Hepatocyte (in vitro differentiated cells): ENCODE measurements around the gene DUSP23. TPM values are rescaled to one million over a fixed set of nuclear protein-coding genes. Genes with fewer than 3 reads are reported as not detected.

Experiments used
- DNase-seq: peaks from one replicate; pipeline ENCODE4 v3.0.0-alpha.2; 2016; ENCODE audit warnings: low spot score
- H2AFZ ChIP-seq: fragments of 200-600 bp; sonication (generic); 2 replicates; pipeline ENCODE4 v1.6.0; 2016; ENCODE audit warnings: antibody characterized with exemption, mild to moderate bottlenecking
- H3K27ac ChIP-seq: fragments of 200-600 bp; sonication (generic); 2 replicates; pipeline ENCODE4 v1.5.1; 2016; ENCODE audit warnings: mild to moderate bottlenecking
- H3K27me3 ChIP-seq: fragments of 200-600 bp; sonication (generic); 2 replicates; pipeline ENCODE4 v1.6.1; 2016
- H3K36me3 ChIP-seq: fragments of 200-600 bp; sonication (generic); replicated peaks from 2 replicates; pipeline ENCODE4 v1.5.1; 2016; ENCODE audit warnings: low read depth; ENCODE audit not compliant: insufficient read depth
- H3K4me1 ChIP-seq: fragments of 200-600 bp; sonication (generic); 2 replicates; pipeline ENCODE4 v1.5.1; 2016; ENCODE audit warnings: mild to moderate bottlenecking, moderate library complexity; ENCODE audit not compliant: insufficient read depth
- H3K4me2 ChIP-seq: fragments of 200-600 bp; sonication (generic); 2 replicates; pipeline ENCODE4 v1.6.0; 2016
- H3K4me3 ChIP-seq: fragments of 200-600 bp; sonication (generic); 2 replicates; pipeline ENCODE4 v1.5.1; 2016; ENCODE audit warnings: mild to moderate bottlenecking
- H3K79me2 ChIP-seq: fragments of 200-600 bp; sonication (generic); 2 replicates; pipeline ENCODE4 v1.6.0; 2017; ENCODE audit warnings: mild to moderate bottlenecking
- H3K9me2 ChIP-seq: fragments of 200-600 bp; sonication (generic); replicated peaks from 2 replicates; pipeline ENCODE4 v1.6.0; 2017; ENCODE audit warnings: mild to moderate bottlenecking; ENCODE audit not compliant: insufficient read depth
- H3K9me3 ChIP-seq: fragments of 200-600 bp; sonication (generic); 2 replicates; pipeline ENCODE4 v1.5.1; 2016; ENCODE audit warnings: low read depth, mild to moderate bottlenecking
- H4K20me1 ChIP-seq: fragments of 200-600 bp; sonication (generic); 2 replicates; pipeline ENCODE4 v1.6.0; 2016; ENCODE audit warnings: mild to moderate bottlenecking; ENCODE audit not compliant: insufficient read depth, poor library complexity, severe bottlenecking
- CTCF ChIP-seq: fragments of 200-600 bp; sonication (generic); IDR thresholded peaks from 2 replicates; pipeline ENCODE4 v1.5.1; 2016; ENCODE audit warnings: antibody characterized with exemption, mild to moderate bottlenecking; ENCODE audit not compliant: poor library complexity
- EZH2 ChIP-seq: fragments of 200-600 bp; sonication (generic); IDR thresholded peaks from 2 replicates; pipeline ENCODE4 v1.6.1; 2016; ENCODE audit warnings: antibody characterized with exemption, mild to moderate bottlenecking, borderline replicate concordance
- EZH2phosphoT487 ChIP-seq: fragments of 200-600 bp; sonication (generic); IDR thresholded peaks from one replicate; pipeline ENCODE4 v1.6.1; 2018; ENCODE audit warnings: antibody characterized with exemption, mild to moderate bottlenecking, low read depth, moderate library complexity; ENCODE audit not compliant: unreplicated experiment, severe bottlenecking
- WGBS: methylation state at CpG from one replicate; pipeline ENCODE4 v1.1.6; 2016; ENCODE audit warnings: low lambda C conversion rate; ENCODE audit errors: missing lambda C conversion rate; 5-methylcytosine and 5-hydroxymethylcytosine counted together
- polyA plus RNA-seq: library from polyadenylated mRNA; unstranded; fragments of >200 nt; fragmentation: Nextera tagmentation; extraction: Ambion mirVana; gene quantifications from 2 replicates; pipeline ENCODE4 v1.2.1, GENCODE V29; 2016
- total RNA-seq: library from RNA; depleted of rRNA; stranded (reverse); fragments of >200 nt; gene quantifications from 2 replicates; pipeline ENCODE4 v1.2.3, GENCODE V29; 2014

DUSP23 gene
- total and polyA plus RNA-seq, 2 experiments from 2014 or later: 17.2 to 44.6 TPM

- Histone ChIP-seq H3K4me3 (no peak overlapping the region), H2AFZ (no peak overlapping the region), H3K4me2 (no peak overlapping the region), H3K9me2 (no peaks in the 10 kb centered on the region), H3K9me3 (no peaks in the 10 kb centered on the region), H4K20me1 (no peaks in the 10 kb centered on the region), H3K36me3 (no peaks in the 10 kb centered on the region), H3K27me3 (no peaks in the 10 kb centered on the region), H3K79me2 (no peaks in the 10 kb centered on the region), H3K4me1 (no peaks in the 10 kb centered on the region), H3K27ac (no peak overlapping the region)
- no peak for DNase-seq
- TF ChIP-seq EZH2phosphoT487: no peak
- TF ChIP-seq EZH2: no peak
- TF ChIP-seq CTCF: no peak
These were observed 29.7 kb upstream of the DUSP23 start for GRCh38 chr1:159751031-159751430.

- no peaks in the 10 kb centered on the region for H4K20me1 ChIP-seq
- no peaks in the 10 kb centered on the region for H3K4me1 ChIP-seq
- H3K9me2 ChIP-seq: no peaks in the 10 kb centered on the region
- no peak for TF ChIP-seq CTCF
- no peak for TF ChIP-seq EZH2phosphoT487
- TF ChIP-seq EZH2: no peak
- no peak overlapping the region for H3K4me2 ChIP-seq
- 65% methylated on average over 4 of the region's 4 CpGs for WGBS
- no peaks in the 10 kb centered on the region for H3K79me2 ChIP-seq
- peak; percentile 7 for DNase-seq
- H3K36me3 ChIP-seq: no peaks in the 10 kb centered on the region
- no peaks in the 10 kb centered on the region for H3K9me3 ChIP-seq
- H2AFZ ChIP-seq: no peak overlapping the region
- no peak overlapping the region for H3K27ac ChIP-seq
- H3K27me3 ChIP-seq: no peaks in the 10 kb centered on the region
- H3K4me3 ChIP-seq: no peak overlapping the region
These were observed 28.6 kb upstream of the DUSP23 start for GRCh38 chr1:159752135-159752580.

GRCh38 chr1:159753386-159753785 lies 27.4 kb upstream of the DUSP23 start:
- H3K79me2 ChIP-seq: no peaks in the 10 kb centered on the region
- H3K27ac ChIP-seq: no peak overlapping the region
- H3K4me1 ChIP-seq: no peaks in the 10 kb centered on the region
- H3K36me3 ChIP-seq: no peaks in the 10 kb centered on the region
- DNase-seq: no peak
- no peak overlapping the region for H2AFZ ChIP-seq
- H3K9me2 ChIP-seq: no peaks in the 10 kb centered on the region
- no peak overlapping the region for H3K4me3 ChIP-seq
- TF ChIP-seq EZH2phosphoT487 (no peak), EZH2 (no peak), CTCF (no peak)
- H4K20me1 ChIP-seq: no peaks in the 10 kb centered on the region
- no peak overlapping the region for H3K4me2 ChIP-seq
- no peaks in the 10 kb centered on the region for H3K9me3 ChIP-seq
- WGBS: 71% methylated on average over 4 of the region's 4 CpGs
- H3K27me3 ChIP-seq: no peaks in the 10 kb centered on the region
